ENCODE results near the gene SIPA1L2. TPM values are rescaled to one million over a fixed set of nuclear protein-coding genes. Genes with fewer than 3 reads are reported as not detected.

Gene SIPA1L2
- total RNA-seq, 1 experiment from 2014 or later, result 12.5 TPM

- no peaks in the 10 kb centered on the region for H3K27me3 ChIP-seq (ENCODE audit: insufficient read depth, low read length)
- ATAC-seq (no peak), DNase-seq (ENCODE audit: low read depth, low spot score) (no peak)
- RAD21 ChIA-PET (ENCODE audit: low non-redundant PET in 1 of 2, low total read pairs in 2 of 2, uncharacterized antibody in 2 of 2, unreplicated experiment in 2 of 2), result no interaction called here
- no peaks in the 10 kb centered on the region for H3K9me3 ChIP-seq (ENCODE audit: control insufficient read depth in 1 of 2, insufficient read depth in 1 of 2, low read depth in 1 of 2, low read length in 2 of 2)
- BruUV-seq (replicated peaks), result no TSS peak
- H3K4me1 ChIP-seq (ENCODE audit: control insufficient read depth in 1 of 2, insufficient read depth in 2 of 2, low read length in 2 of 2), result peaks cover 5 to 8% of the 10 kb centered on the region in 2 experiments; a peak in 3 of 4 replicates
- no peaks in the 10 kb centered on the region for H4K20me1 ChIP-seq (ENCODE audit: insufficient read depth)
- no peak overlapping the region for H2AFZ ChIP-seq (ENCODE audit: low read depth, low read length, poor library complexity, severe bottlenecking)
- no peak overlapping the region for H3K9ac ChIP-seq (ENCODE audit: low read length)
- no peak overlapping the region for H3K4me3 ChIP-seq (replicated peaks in 1 of 2; ENCODE audit: low read depth in 1 of 2, low read length in 2 of 2)
- H3K9me2 ChIP-seq (ENCODE audit: insufficient read depth), result no peaks in the 10 kb centered on the region
- H3K27ac ChIP-seq (ENCODE audit: low read depth, low read length), result no peak overlapping the region
- H3K4me2 ChIP-seq (ENCODE audit: low read length), result no peak overlapping the region
- intact Hi-C loops (cut with micrococcal nuclease), result no loop called here
- CTCF ChIA-PET, result no interaction called here
- no peaks in the 10 kb centered on the region for H3K36me3 ChIP-seq (ENCODE audit: control insufficient read depth in 1 of 2, insufficient read depth in 2 of 2, low read length in 2 of 2)
- no peaks in the 10 kb centered on the region for H3K79me2 ChIP-seq (ENCODE audit: insufficient read depth, low read length)
- POLR2A ChIA-PET, result no interaction called here
- no peak for TF ChIP-seq SIN3A (IDR thresholded peaks at IDR 0.05; ENCODE audit: low read depth)
- no peak for TF ChIP-seq CTCF (IDR thresholded peaks at IDR 0.05 in 2 of 3, conservative IDR thresholded peaks at IDR 0.05 in 1 of 3; ENCODE audit: borderline replicate concordance in 1 of 3, insufficient read depth in 1 of 3, low read depth in 2 of 3, low read length in 2 of 3)
- no peak for TF ChIP-seq EGR1 (IDR thresholded peaks at IDR 0.05; ENCODE audit: low read depth)
- TF ChIP-seq POLR2AphosphoS5 (IDR thresholded peaks at IDR 0.05; ENCODE audit: low read depth, low read length), result no peak
- TF ChIP-seq FOSL1 (IDR thresholded peaks at IDR 0.05; ENCODE audit: low read depth), result no peak
These were observed 45.3 kb upstream of the SIPA1L2 start for GRCh38 chr1:232675260-232675659.

GRCh38 chr1:232673256-232673655 lies 43.3 kb upstream of the SIPA1L2 start:
- H2AFZ ChIP-seq (ENCODE audit: low read depth, low read length, poor library complexity, severe bottlenecking), result no peak overlapping the region
- DNase-seq (ENCODE audit: low read depth, low spot score), result no peak
- H3K79me2 ChIP-seq (ENCODE audit: insufficient read depth, low read length), result no peaks in the 10 kb centered on the region
- H3K27me3 ChIP-seq (ENCODE audit: insufficient read depth, low read length), result no peaks in the 10 kb centered on the region
- ChIA-PET CTCF (no interaction called here), RAD21 (ENCODE audit: low non-redundant PET in 1 of 2, low total read pairs in 2 of 2, uncharacterized antibody in 2 of 2, unreplicated experiment in 2 of 2) (no interaction called here), POLR2A (no interaction called here)
- H3K9me3 ChIP-seq (ENCODE audit: control insufficient read depth in 1 of 2, insufficient read depth in 1 of 2, low read depth in 1 of 2, low read length in 2 of 2), result no peaks in the 10 kb centered on the region
- no TSS peak for BruUV-seq (replicated peaks)
- TF ChIP-seq CEBPB (IDR thresholded peaks at IDR 0.05; ENCODE audit: low read depth), result no peak
- H4K20me1 ChIP-seq (ENCODE audit: insufficient read depth), result no peaks in the 10 kb centered on the region
- H3K27ac ChIP-seq (ENCODE audit: low read depth, low read length), result no peak overlapping the region
- no peak overlapping the region for H3K4me3 ChIP-seq (replicated peaks in 1 of 2; ENCODE audit: low read depth in 1 of 2, low read length in 2 of 2)
- intact Hi-C loops (cut with micrococcal nuclease), result no loop called here
- H3K4me2 ChIP-seq (ENCODE audit: low read length), result no peak overlapping the region
- peaks cover 2 to 4% of the 10 kb centered on the region in 2 experiments; a peak in 3 of 4 replicates for H3K4me1 ChIP-seq (ENCODE audit: control insufficient read depth in 1 of 2, insufficient read depth in 2 of 2, low read length in 2 of 2)
- H3K36me3 ChIP-seq (ENCODE audit: control insufficient read depth in 1 of 2, insufficient read depth in 2 of 2, low read length in 2 of 2), result no peaks in the 10 kb centered on the region
- ATAC-seq, result no peak
- H3K9me2 ChIP-seq (ENCODE audit: insufficient read depth), result no peaks in the 10 kb centered on the region
- H3K9ac ChIP-seq (ENCODE audit: low read length), result no peak overlapping the region

All from HCT116 (cell line).